ENCODE results near the gene TMEM178A. TPM values are rescaled to one million over a fixed set of nuclear protein-coding genes. Genes with fewer than 3 reads are reported as not detected.

Gene TMEM178A
- total RNA-seq, 1 experiment from 2014 or later: 0.50 TPM

GRCh38 chr2:39621596-39621995 lies 44.1 kb upstream of the TMEM178A start:
- CTCF ChIA-PET: no interaction called here

DNA sequence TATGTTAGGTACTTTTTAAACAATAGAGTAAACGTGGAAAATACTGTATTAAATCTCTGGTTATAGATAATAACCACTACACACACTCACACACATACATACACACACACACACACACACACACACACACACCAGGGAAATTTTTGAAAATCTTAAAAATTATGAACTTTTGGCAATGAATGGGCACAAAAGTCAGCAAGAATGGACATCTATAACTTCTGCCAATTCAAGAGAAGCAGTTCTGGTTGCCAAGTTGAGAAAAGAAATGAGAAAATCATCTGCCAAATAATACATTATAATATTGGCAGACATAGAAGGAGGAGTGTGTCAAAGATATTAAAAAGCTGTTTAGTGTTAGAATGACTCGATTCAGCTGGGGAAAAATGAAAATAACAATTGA lies 42.9 kb upstream of the TMEM178A start:
- CTCF ChIA-PET: interaction anchor here (0.7 kb wide), 1 partner anchor 49 kb away, joined by 3 read pairs; no protein-coding TSS in a partner anchor
- Mint-ChIP-seq H3K4me3 (ENCODE audit: low read depth, unreplicated experiment) (no peak overlapping the region), H3K4me1 (ENCODE audit: low read depth, unreplicated experiment) (peaks cover 11% of the 10 kb centered on the region), H3K9me3 (ENCODE audit: low read depth, unreplicated experiment) (no peaks in the 10 kb centered on the region), H3K27ac (ENCODE audit: unreplicated experiment) (no peak overlapping the region), H3K27me3 (ENCODE audit: unreplicated experiment) (peaks cover 3% of the 10 kb centered on the region), H3K36me3 (ENCODE audit: insufficient read depth, unreplicated experiment) (no peaks in the 10 kb centered on the region)
- TF ChIP-seq CTCF (IDR thresholded peaks at IDR 0.05; ENCODE audit: unreplicated experiment): no peak
- intact Hi-C loops (cut with micrococcal nuclease; ENCODE audit: unreplicated experiment): no loop called here
- no peak for DNase-seq
- BruUV-seq (replicated peaks): no TSS peak

More at GRCh38 chr2:39621596-39621995, 44.1 kb upstream of the TMEM178A start:
- DNase-seq: no peak
- Mint-ChIP-seq H3K4me3 (ENCODE audit: low read depth, unreplicated experiment) (no peak overlapping the region), H3K9me3 (ENCODE audit: low read depth, unreplicated experiment) (no peaks in the 10 kb centered on the region), H3K4me1 (ENCODE audit: low read depth, unreplicated experiment) (peaks cover 11% of the 10 kb centered on the region), H3K36me3 (ENCODE audit: insufficient read depth, unreplicated experiment) (no peaks in the 10 kb centered on the region), H3K27ac (ENCODE audit: unreplicated experiment) (no peak overlapping the region), H3K27me3 (ENCODE audit: unreplicated experiment) (peaks cover 15% of the 10 kb centered on the region)
- no TSS peak for BruUV-seq (replicated peaks)
- TF ChIP-seq CTCF (IDR thresholded peaks at IDR 0.05; ENCODE audit: unreplicated experiment): no peak
- intact Hi-C loops (cut with micrococcal nuclease; ENCODE audit: unreplicated experiment): no loop called here

- Mint-ChIP-seq H3K4me3 (ENCODE audit: low read depth, unreplicated experiment) (no peak overlapping the region), H3K27me3 (ENCODE audit: unreplicated experiment) (no peaks in the 10 kb centered on the region), H3K4me1 (ENCODE audit: low read depth, unreplicated experiment) (peaks cover 11% of the 10 kb centered on the region), H3K36me3 (ENCODE audit: insufficient read depth, unreplicated experiment) (no peaks in the 10 kb centered on the region), H3K27ac (ENCODE audit: unreplicated experiment) (no peak overlapping the region), H3K9me3 (ENCODE audit: low read depth, unreplicated experiment) (no peaks in the 10 kb centered on the region)
- intact Hi-C loops (cut with micrococcal nuclease; ENCODE audit: unreplicated experiment): no loop called here
- no TSS peak for BruUV-seq (replicated peaks)
- no peak for TF ChIP-seq CTCF (IDR thresholded peaks at IDR 0.05; ENCODE audit: unreplicated experiment)
- no peak for DNase-seq
- CTCF ChIA-PET: no interaction called here
These were observed 41.8 kb upstream of the TMEM178A start for GRCh38 chr2:39623917-39624316.

DNA sequence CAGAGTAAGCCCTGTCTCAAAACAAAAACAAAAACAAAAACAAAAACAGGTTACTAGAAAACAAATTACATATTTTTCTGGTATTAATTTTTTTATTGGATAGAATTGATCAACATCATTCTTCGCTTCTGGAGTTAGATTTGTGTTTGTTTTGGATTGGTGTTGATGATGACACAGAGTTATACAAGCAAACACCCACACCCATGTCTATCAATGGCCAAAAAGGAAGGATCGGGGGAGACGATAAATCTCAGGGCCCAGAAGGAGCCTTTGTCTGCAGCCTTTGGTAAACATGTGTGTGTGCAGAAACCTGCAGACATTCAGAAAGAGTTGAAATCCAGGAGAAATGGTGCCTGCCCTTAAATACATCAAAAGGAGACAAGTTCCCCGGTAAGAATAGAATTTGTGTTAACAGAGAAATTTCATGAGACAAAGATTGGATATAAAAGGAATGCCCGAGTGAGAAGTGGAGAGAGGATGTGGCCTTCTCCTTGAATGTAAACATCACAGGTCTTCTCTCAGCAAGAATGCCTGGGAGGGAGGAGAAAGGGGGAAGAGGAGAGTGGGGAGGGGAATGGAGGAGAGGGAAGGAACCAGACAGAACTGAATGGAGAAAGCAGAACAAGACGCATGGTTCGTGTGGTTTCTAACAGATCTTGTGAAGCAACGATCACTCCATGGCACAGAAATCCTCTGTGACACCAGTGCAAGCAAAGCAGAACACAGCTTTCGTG lies 40.4 kb upstream of the TMEM178A start:
- BruUV-seq (replicated peaks): no TSS peak
- no peak for TF ChIP-seq CTCF (IDR thresholded peaks at IDR 0.05; ENCODE audit: unreplicated experiment)
- Mint-ChIP-seq H3K4me1 (ENCODE audit: low read depth, unreplicated experiment) (peaks cover 4% of the 10 kb centered on the region), H3K27me3 (ENCODE audit: unreplicated experiment) (no peaks in the 10 kb centered on the region), H3K4me3 (ENCODE audit: low read depth, unreplicated experiment) (no peak overlapping the region), H3K9me3 (ENCODE audit: low read depth, unreplicated experiment) (no peaks in the 10 kb centered on the region), H3K27ac (ENCODE audit: unreplicated experiment) (no peak overlapping the region), H3K36me3 (ENCODE audit: insufficient read depth, unreplicated experiment) (no peaks in the 10 kb centered on the region)
- intact Hi-C loops (cut with micrococcal nuclease; ENCODE audit: unreplicated experiment): no loop called here
- CTCF ChIA-PET: no interaction called here
- DNase-seq: no peak

Data from Calu3 (cell line).